Amniotic stem cell (primary cell): ENCODE data around the gene IL26.
"Not testable (repeated sequence)": the region's sequence is repeated elsewhere in the genome, so short reads cannot be mapped to it uniquely, and the experiment has no call there.

Experiments used
- DNase-seq: peaks from one replicate; lab custom pipeline; 2025; lab: John Stamatoyannopoulos, UW

The IL26 gene

DNA sequence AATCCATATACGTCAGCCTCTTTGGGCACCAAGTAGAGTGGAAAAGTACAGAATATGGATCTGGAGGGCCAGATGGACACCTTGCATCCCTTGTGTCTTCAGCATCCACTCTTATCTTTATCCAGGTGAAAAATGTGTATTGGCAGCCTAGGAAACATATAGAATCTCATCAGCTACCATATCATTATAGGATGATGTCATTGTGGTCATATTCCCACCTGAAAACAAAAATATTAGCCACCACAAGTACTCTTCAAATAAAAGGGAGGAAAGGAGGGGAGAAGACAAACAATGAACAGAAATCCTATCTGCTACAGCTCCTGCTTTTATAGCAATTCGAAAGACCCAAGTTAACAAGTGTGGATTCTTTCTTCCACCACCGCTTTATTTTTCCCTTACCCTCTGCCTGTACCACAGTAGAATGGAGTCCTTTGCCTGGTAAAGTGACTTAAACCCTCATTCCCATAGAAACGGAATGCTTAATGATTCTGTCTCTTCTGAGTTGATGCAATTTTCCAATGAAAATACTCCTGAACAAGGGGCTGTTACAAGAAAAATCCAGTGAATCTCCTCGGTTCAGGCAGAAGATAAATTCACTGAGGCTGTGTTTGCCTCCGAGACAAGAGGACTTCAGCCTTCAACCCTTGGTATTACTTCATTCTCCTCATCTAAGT is 13.8 kb upstream of the IL26 start:
- no peak for DNase-seq

DNA sequence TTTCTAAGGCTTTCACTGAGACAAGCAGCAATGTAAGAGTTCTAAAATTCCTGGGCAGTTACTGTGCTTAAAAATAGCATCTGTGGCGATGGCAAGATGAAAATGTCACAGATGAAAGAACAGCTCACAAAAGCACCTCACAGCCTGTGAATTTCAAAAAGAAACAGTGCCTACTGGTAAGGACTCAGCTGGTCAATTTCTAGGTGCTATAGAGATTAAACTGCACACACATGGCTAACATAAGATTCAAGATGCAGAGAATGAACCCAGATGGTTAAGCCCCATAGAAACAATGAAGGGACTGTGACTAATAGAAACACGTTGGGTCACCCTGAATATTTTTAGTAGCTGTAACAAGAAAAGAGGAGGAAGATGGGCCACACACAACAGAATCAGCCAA is 12.0 kb upstream of the IL26 start:
- DNase-seq, result no peak

DNA sequence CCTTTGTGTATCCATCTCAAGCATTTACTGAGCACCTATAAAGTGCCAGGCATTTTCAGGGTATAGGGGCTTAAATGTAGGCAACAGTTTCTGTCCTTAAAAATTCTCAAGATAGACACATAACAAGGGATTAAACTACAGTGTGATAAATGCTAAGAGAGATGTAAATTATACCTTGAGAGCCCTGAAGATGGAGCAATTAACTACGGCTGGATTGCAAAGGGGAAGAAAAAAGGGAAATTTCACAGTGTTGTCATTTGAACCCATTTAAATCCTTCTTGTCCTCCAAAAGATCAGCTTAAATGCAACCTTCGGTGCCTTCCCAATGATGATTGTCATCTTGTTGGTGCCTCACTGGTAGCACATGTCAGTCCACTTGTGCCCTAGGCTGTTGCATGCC is 11.5 kb upstream of the IL26 start:
- no peak for DNase-seq

DNA sequence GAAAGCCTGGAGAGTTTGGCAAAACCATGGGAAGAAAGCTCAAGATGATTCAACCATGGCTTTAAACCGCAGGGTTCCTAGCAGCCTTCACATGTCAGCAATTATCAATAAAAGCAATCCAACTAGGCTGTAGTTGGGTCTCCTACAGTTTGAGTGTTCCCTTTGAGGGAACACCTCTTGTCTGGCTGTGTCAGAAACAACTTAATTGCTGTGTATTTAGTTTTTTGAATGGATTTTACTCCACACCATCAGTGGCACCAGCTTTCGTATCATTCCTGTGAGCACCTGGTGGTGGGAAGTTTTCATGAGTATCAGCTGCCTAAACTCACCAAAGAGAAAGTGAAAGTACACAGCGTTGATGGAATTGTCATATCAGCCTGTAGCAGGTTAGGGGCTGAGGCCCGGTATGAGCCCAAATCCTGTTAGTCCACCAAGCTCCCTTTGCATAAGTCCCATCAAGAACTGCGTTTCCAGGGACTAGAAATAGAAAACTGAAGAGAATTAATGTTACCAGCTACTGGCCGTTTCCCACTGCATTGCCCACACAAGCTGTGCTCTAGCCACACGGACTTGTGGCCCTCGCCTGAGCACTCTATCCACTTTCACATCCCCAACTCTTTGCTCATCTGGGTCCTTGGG is 10.9 kb upstream of the IL26 start:
- DNase-seq, result no peak

DNA sequence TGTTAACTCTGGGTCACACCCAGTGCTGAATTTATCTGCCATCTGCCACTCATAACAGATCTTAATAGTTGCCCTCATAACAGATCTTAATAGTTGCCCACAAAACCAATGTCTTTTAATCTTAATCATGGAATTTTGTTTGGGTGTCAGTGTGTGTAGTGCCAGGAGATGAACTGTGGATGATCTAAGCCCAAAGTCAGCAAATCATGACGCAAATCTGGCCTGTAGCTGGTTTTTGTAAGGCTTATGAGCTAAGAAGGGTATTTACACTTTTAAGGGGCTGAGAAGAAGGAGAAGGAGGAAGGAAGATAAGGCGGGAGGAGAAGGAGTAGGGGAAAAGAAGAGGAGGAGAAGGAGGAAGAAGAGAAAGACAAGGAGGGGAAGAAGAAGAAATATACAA is 10.0 kb upstream of the IL26 start:
- DNase-seq, result no peak

DNA sequence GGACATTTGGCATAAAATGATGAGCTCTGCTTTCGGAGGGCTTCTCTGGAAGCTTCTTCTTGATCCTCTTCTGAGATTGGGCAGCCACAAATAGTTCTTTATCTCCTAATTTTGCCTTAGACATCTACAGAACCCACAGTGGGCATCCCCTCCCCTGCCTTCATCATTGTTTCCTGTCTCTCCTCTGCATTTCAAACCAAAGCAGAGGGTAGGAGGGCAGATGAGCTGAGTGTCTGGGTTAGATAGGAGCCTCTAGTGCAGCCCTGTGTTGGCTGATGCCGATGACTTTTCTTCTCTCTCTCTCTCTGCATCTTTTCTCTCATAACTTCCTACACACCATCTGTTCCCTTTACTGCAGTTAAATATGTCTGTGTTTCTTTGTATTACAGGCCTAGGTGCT is 8.5 kb upstream of the IL26 start:
- no peak for DNase-seq

DNA sequence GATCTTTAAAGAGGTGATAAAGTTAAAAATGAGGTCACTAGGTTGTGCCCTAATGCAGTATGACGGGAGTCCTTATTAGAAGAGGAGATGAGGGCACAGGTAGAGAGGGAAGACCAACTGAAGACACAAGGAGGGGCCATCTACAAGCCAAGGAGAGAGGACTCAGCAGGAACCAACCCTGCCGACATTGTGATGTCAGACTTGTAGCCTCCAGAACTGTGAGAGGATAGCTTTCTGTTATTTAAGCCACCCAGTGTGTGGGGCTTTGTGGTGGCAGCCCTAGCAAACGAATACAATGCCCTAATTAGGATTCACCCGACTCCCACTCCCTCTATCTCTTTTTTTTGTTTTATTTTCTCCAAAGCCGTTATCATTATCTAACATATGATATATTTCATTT is 7.9 kb upstream of the IL26 start:
- no peak for DNase-seq

DNA sequence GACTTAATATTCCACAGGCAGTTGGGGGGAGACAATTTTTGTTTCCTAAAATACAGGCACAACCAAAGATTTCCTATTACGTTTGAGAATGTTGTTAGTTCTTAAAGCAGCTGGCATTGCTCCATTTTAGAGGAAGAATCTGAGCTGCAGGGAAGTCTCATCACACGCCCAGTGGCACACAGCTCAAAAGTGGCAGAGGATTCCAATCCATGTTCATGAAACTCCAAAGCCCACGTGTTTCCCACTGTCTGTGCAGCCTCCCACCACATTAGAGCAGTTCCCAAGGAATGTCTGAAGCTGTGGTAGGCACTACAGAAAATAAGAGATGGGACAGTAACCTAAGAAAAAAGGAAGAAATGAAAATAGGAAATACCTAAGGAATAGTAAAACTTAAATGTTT is 6.1 kb upstream of the IL26 start:
- no peak for DNase-seq

DNA sequence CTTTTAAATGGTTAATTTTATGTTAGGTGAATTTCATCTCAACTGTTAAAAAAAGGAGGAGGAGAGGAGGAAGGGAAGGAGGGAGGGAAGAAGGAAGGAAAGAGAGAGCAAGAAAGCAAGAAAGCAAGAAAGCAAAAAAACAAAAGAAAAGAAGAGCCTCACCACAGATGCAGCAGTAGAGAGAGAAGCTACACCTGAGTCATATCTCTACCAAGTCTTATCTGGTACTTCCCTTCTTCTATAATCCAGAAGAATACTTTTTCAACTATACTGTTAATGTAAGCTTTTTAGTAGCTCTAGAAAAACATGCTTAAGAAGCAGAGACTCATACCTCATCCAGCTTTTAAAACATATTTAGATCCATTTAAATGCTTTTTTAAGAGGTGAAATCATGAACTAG is 5.6 kb upstream of the IL26 start:
- DNase-seq, result no peak

DNA sequence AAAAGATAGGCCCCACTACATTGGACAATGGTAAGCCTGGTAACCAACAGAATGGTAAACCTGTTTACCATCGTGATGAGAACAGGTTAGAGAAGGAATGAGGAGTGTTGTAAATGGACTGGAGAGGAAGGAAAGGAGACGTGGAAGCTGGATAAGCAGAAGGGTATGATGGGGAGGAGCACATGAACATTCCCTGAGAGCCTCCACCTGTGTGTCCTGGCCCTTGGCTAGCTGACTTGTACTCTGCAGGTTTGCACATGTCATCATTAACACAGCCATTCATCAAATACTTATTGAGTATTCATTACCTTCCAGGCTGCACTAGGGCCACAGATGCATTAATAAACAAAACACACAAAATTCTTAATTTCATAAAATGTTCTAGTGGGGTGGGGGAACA is 4.3 kb upstream of the IL26 start:
- DNase-seq, result no peak

DNA sequence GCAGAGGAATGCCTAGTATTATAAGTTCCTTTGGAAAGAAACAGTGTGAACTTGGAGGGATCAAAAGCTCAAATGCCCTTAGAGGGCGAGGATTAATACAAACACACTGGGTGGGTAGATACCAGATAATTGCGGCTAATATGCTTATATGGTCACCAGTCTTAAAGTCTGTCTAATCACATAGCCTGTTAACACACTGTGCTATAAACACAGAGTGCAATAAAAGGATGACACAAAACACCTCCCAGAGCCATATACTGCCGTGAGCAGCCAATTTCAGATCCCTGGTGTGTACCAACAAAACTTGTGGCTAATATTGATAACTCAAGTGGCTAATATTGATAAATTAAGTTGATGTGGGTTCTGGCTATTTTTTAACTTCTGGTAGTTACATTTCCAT is 1.7 kb upstream of the IL26 start:
- no peak for DNase-seq

DNA sequence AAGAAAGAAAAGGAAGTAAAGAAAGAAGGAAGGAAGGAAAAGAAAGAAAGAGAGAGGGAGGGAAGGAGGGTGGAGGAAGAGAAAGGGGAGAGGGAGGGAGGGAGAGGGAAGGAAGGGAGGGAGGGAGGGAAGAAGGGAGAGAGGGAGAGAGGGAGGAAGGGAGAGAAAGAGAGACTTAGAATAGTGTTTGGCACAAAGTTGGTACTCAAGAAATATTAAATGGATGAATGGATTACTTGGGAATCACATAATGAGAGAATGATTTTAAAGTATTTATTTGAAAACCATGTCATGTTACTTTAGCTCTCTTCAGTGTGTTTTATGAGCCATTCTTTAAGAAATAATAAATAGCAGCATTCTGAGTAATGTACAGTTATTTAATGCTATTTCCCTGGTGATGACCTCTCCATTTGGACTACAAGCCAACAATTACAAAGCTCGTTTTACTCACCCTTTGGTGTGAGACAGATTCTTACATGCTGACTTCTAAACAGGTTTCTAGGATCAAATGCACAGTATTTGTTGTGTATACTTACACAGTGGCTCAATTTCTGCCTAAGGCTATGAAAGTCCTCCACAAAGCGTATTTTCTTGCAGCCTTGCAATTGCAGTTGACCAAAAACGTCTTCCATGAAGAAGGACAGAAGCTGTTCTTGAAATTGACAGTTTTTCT is 861 bp downstream of the IL26 start:
- DNase-seq, result no peak

DNA sequence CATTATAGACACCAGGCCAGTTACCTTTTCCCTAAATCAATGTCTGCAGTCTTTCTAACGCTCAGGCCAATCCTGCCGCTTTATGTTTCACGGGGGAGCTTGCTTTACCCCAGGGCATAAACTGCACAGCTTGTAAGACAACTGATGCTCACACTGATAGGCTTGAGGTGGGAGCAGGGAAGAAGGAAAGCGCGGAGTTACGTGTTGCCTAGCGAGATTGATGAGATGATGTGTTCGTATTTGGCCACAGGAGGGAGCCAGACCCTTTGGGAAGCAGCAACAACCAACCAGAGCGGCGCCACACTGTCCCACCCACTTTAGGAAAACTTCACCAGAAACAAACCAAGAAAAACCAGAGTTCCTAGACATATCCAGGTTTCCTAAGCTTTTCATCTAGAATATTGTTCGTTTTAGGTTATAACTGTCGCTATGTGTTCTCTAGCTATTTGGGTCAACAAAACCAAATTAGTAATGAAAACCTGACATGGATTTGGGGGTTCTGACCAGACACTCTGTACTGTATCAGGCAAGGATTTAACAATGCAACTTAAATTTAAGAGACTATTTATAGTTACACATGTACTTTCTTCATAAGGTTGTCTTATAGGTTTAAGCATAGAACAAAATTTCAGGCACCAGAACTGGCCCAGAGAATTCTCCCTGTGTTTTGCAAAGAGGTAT is 2.4 kb downstream of the IL26 start:
- peak; percentile 67 for DNase-seq

DNA sequence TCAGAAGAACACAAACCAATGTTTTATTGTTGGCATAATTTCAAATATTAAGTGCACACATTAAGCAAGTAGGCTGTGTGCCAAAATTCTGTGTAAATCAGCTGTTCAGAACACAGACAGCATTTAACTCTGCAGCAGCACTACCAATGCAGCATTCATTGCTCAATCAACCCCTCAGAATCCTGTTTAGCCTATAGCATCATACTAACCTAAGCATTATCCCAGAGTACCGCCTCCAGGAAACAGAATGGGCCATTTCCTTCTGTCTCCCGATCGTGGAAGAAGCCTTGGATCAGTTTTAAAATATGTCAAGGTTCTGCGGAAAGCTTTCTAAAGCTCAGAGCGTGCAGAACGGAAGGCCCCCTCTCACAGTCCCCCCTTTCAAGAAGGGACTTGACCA is 3.3 kb downstream of the IL26 start:
- no peak for DNase-seq

DNA sequence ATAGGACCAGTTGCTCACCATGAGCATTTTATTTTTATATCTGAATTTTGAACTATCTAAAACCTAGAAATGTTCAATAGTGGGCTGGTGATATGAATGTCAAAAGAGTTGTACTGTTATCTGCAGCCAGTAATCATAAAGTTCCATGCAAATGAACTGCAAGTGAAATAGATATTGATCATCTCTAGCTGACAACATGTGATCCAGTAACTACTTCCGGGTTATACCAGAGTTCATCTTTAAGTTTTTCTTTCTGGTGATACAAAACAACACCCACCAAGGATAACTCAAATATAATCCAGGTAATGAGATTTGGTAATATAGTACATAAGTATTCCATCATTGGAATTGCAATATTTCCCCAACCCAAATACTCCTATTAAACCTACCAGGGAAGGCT is 4.1 kb downstream of the IL26 start:
- DNase-seq, result no peak

DNA sequence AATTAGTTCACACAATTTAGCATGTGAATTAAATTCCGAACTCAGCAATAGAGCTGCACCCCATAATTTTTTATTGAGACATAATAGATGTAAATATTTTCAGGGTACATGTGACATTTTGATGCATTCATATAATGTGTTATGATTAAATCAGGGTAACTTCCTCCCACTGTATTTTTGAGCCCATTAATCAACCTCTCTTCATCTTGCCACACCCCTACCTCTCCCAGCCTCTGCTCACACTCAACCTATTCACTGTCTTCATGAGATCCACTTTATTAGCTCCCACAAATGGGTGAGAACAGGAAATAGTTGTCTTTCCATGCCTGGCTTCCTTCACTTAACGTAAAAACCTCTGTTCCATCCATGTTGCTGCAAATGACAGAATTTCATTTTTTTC is 14.7 kb downstream of the IL26 start:
- no peak for DNase-seq

DNA sequence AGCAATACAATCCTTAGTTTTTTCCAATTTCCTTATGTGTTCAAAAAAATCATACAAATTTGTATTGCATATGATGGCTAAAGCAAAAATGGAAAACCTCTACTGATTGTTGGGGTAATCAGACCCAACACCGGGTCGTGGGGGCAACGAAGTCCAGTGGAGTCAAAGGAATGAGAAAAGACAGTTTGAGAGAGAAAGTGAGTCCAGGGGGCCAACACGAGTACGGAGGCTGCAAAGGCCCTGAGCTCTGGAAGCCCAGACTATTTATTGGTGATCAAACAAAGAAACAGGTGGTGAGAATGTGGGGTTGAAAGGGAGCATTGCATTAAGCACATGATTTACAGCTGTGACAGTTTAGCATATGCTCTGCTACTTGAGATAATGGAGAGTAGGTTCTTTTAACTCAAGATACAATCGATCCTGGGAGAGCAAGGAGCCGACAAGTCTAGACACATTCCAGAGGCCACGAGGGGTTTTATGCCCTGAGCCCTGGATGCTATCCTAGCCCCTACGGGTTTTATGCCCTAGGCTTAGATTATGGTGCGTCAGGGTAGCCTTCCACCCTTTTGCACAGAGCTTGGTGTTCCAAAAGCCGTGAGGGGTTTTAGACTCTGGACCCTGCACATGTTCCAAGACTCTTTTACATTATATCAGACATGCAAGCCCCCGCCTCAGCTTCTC is 16.4 kb downstream of the IL26 start:
- not testable (repeated sequence) for DNase-seq

DNA sequence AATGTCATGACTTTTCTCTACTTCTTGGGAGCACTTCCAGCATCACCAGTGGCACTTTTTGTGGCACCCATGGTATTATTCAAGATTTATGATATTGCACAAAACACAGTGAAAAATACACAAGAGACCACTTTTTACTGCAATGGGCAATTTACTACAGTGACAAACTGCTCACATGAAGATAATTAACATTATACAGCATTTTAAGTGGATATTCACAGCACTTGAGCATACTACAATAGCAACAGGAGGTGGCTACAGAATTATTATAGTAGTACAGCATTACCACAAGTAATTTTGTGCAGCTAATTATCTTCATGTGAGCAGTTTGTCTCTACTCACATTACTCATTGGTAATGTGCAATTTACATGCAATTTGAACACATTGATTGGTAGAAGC is 18.3 kb downstream of the IL26 start:
- DNase-seq, result no peak

DNA sequence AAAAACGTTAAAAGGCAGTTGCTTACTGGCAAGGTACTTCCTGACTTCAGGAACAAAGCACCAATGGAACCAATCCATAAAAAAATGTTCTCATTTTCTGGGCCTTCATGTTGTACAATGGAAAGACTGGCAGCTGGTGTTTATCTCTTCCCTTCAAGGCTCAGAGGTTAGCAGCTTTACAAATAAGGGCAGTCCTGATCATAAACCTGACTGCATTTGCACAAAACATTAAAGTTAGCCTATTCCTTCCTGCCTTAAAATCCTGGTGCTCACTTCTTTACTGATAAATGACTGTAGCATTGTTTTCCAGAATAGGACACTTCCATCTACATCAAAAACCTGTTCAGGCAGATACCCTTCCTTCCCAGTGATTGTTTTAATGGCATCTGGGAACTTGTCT is 19.2 kb downstream of the IL26 start:
- no peak for DNase-seq

DNA sequence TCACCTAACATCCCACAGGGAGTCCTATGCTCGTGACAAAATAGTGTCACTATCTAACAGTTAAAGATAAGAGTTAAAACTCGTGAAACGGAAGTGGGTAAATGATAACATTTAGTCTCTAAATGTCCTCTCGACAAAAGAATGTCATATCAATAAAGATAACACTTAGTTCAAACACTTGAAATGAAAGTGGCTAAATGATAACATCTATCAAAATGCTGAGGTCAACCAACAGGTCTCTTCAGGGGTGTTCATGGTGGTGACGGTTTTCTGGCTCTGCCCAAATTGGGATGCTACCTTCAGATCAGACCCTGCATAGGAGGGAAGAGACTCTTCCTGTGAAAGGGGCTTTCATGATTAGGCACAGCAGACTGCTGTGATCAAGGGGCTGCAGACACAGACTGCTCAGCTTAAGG is 22.1 kb downstream of the IL26 start:
- no peak for DNase-seq

DNA sequence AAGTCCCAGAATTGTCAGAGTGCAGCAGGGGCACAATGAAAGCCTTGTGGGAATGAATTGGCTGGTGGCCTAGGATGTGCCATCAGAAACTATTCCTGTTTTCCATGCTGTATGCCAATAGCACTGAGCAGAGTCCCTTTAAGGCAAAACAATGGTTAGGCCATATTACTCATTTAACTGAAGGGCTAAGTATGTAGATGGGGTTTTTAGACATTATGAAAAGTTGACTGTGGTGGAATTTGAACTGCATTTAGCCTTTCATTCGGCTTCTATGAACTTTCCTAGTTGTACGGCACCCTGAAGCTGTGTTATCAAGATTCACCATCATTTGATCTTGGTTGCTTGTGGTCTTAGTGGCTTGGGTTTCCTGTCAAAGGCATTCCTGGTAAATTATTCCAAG is 24.8 kb downstream of the IL26 start:
- DNase-seq, result no peak

DNA sequence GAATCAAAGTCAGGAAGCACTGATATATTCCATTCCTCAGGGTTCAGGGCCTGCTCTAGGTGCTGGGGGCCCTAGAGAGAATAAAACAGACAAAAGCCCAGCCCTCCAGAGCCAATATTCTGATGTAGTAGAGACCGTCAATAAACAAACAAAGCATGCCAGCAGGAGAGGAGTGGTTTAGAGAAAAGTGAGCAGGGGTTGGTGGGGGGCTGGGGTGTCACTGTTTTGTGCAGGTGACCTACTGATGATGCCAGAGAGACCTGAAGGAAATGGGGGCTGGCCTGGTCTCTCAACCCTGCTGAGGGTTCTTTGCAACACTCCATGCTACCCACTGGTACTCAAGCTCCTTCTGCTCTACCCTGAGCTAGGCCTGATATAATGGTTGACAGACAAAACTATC is 26.5 kb downstream of the IL26 start:
- DNase-seq, result no peak
